22Rv1 (cell line): Measurements from ENCODE around the gene MTCH1.

ENCODE experiments used
- H3K27ac ChIP-seq: fragments of 450-650 bp; 2 replicates; pipeline ENCODE4 v1.5.1; 2017
- ZFX ChIP-seq: fragments of 450-650 bp; IDR thresholded peaks from 2 replicates; pipeline ENCODE4 v1.6.1; 2017; ENCODE audit warnings: antibody characterized with exemption, borderline replicate concordance
- TF ChIP-seq, protein P1 (sequence below): fragments of 450-650 bp; IDR thresholded peaks from 2 replicates; pipeline ENCODE4 v1.5.1; 2017; ENCODE audit warnings: mild to moderate bottlenecking

The MTCH1 gene

DNA sequence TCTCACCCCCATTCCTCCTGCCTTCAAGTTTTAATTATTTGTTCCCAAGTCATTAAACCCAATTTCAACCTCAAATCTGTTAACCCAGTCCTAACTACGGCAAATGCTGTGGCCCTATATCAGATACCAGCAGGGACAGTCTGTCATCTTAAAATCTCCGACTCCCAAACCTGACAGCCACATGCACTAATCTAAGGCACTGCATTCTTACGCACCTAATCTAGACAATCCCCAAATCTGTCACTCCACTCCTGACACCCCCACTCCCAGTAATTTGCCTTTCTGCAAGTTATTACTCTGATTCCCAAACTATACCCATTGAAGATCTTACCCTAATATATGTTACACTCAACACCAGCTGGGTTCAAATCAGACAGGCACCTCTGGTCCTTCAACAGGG lies 2.5 kb downstream of the MTCH1 start:
- H3K27ac ChIP-seq = no peak overlapping the region; the same call in 1 of the 2 replicates
- no peak for TF ChIP-seq ZFX
- TF ChIP-seq, protein P1, sequence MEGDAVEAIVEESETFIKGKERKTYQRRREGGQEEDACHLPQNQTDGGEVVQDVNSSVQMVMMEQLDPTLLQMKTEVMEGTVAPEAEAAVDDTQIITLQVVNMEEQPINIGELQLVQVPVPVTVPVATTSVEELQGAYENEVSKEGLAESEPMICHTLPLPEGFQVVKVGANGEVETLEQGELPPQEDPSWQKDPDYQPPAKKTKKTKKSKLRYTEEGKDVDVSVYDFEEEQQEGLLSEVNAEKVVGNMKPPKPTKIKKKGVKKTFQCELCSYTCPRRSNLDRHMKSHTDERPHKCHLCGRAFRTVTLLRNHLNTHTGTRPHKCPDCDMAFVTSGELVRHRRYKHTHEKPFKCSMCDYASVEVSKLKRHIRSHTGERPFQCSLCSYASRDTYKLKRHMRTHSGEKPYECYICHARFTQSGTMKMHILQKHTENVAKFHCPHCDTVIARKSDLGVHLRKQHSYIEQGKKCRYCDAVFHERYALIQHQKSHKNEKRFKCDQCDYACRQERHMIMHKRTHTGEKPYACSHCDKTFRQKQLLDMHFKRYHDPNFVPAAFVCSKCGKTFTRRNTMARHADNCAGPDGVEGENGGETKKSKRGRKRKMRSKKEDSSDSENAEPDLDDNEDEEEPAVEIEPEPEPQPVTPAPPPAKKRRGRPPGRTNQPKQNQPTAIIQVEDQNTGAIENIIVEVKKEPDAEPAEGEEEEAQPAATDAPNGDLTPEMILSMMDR = no peak

DNA sequence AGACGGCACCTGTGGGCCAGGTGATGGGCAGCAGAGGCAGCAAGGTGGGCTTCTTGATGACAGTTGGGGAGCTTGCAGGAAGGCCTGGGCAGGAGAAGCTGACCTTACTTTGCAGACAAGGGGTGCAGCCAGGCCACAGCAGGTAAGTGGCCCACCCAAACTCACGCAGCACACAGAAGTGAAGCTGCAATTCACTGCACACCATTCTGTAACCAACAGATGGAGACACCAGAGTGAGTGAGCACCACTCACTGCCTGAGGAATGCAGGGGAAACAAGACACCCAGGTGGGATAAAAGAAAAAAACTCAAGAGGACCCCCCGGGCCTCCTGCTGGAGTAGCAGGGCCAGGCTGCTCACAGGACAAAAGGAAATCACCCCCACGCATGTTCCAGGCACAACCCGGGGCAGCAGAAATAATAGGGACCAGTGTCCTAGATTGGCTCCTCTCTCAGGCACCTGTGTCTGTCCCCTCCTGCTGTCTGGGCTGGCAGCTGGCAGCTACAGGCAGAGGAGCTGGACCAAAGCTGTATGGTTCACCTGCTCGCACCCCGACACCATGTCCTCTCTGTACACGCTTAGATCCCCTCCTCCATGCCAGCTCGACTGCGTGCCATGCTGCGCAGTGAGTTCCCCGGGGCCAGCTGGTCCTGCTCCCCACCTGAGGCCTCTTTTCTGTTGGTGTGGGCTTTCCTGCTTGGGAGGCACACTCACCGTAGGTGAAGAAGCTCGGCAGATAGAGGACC lies 4.9 kb downstream of the MTCH1 start:
- TF ChIP-seq, protein P1 = no peak
- no peak for TF ChIP-seq ZFX

DNA sequence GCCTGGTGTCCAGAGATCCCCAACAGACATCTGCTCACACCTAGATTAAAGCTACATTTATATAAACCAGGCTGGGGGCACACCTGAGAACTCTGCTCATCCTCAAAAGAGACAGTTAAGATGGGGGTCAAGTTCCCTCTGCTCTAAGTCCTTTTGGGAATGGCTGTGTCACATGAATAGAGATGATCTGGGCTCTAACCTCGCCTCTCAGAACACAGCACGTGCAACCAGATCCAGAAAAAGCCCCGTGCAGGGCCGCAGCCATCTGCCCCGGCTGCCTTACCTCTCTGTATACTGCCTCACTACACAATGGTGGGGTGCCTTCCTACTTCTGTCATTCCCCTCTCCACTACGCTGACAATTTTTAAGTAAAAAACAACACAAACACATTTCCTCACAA lies 5.9 kb downstream of the MTCH1 start:
- no peak for TF ChIP-seq ZFX
- TF ChIP-seq, protein P1 = no peak
- H3K27ac ChIP-seq = no peak overlapping the region

More for the DNA sequence above, 4.9 kb downstream of the MTCH1 start:
- no peak overlapping the region for H3K27ac ChIP-seq

DNA sequence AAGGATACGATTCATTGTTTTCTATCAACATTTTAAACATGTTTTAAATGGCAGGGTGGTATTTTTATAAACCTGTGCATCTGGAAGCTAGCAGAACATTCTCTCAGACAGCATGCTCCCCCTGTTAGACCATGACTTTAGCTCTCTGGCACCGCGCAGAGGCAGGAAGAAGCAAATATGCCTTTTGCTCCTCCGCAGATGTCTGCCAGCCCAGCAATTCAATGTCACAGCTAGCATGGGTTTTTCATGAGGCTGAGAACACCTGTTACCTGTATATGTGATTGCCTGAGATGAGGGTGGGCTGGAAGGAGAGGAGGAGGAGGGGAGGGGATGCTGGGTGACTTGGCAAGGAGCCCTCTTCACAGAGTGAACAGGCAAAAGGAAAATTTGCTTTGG lies 6.7 kb downstream of the MTCH1 start:
- TF ChIP-seq, protein P1 = peak; percentile 25
- no peak for TF ChIP-seq ZFX
- no peak overlapping the region for H3K27ac ChIP-seq

DNA sequence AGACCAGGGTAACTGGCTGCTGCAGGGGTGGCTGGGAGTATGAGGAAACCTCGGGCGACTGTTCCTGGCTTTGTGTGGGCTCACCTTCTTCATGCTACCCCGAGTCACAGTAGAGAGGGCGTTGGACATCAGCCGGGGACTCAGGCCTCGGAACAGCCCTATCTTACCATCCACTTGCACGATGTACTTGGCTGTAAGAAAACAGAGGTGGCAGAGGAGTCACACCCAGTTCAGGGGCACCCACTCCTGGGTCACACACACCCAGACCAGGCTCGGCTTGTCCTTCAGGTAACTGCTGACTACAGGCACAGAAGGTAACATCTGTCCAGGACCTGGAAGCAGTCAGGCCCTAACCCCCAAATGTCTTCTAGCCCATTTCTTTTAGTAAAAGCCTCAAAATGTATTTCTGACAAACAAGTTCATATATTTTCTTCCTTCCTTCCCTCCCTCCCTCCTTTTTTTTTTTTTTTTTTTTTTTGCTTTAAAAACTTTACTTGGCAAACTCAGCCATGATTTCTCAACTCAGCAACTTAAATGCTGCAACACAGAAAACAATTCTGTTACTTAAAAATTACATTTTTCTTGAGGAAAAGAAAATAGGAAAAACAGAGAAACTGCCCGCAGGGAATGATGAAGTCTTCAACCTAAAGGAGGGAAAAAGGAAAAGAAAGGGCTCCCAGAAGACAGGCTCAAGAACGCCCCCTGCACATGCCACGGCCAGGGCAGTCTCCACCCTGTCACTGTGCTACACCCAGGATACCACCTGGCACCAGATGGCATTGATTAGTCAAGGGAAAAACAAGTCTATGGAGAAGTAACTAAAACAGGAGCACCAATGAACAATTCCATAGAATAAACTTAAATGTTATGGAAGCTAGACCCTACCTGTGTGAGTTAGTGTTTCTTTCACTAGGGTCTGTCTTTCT lies 7.3 kb downstream of the MTCH1 start:
- no peak for TF ChIP-seq ZFX
- TF ChIP-seq, protein P1 = no peak
- H3K27ac ChIP-seq = no peak overlapping the region

DNA sequence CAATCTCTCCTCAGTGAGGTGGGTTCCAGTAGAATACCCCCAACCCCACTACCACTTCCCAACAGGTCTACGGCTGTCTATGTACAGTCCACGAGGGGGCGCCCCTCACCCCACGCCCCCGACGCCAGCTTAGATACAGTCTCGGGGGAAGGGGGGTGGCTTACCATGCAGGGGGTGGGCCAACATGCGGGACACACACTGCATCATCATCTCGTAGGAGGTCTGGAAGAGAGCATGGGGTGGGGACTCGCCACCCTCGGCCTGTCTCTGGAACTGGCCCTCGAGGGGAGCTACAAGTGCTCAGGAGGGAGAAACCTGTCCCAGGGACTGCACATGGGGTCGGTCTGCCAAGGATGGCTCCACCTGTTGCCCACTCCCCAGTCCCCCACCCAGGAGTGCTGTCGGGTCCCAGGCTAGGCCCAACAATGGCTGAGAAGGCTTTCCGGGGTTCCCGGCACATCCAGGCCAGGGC lies 8.5 kb downstream of the MTCH1 start:
- no peak overlapping the region for H3K27ac ChIP-seq
- TF ChIP-seq, protein P1 = peak; percentile 72
- TF ChIP-seq ZFX = no peak

DNA sequence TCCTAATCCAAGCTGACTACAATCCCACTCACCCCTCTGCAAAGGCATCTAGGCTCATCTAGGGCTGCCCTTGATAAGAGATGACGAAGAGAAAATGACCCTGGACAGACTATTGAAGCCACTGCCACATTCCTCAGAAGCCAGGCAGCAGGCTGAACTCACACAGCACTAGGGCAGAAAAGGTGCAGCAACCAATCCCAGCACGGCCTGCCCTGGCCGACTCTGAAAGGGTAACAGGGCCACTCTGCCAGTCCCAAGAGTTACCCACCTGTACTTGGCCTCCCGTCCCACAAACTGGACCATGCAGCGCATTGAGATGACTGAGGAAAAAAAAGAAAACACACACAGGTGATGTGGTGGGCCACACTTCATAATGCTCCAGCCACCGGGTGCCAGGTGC lies 9.1 kb downstream of the MTCH1 start:
- no peak overlapping the region for H3K27ac ChIP-seq
- TF ChIP-seq ZFX = no peak
- TF ChIP-seq, protein P1 = no peak
